ENCODE measurements around the gene ADAMTS2.

GRCh38 chr5:179301376-179301775, 43.9 kb downstream of the ADAMTS2 start:
- TF ChIP-seq SIN3A (IDR thresholded peaks at IDR 0.05; ENCODE audit: low read depth) (no peak), EZH2 (IDR thresholded peaks at IDR 0.05) (no peak)
- TF ChIP-seq, protein P1, sequence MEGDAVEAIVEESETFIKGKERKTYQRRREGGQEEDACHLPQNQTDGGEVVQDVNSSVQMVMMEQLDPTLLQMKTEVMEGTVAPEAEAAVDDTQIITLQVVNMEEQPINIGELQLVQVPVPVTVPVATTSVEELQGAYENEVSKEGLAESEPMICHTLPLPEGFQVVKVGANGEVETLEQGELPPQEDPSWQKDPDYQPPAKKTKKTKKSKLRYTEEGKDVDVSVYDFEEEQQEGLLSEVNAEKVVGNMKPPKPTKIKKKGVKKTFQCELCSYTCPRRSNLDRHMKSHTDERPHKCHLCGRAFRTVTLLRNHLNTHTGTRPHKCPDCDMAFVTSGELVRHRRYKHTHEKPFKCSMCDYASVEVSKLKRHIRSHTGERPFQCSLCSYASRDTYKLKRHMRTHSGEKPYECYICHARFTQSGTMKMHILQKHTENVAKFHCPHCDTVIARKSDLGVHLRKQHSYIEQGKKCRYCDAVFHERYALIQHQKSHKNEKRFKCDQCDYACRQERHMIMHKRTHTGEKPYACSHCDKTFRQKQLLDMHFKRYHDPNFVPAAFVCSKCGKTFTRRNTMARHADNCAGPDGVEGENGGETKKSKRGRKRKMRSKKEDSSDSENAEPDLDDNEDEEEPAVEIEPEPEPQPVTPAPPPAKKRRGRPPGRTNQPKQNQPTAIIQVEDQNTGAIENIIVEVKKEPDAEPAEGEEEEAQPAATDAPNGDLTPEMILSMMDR (IDR thresholded peaks at IDR 0.05 in 2 of 3, conservative IDR thresholded peaks at IDR 0.05 in 1 of 3; ENCODE audit: borderline replicate concordance in 1 of 3, insufficient read depth in 1 of 3, low read depth in 2 of 3, low read length in 2 of 3) = no peak

Data from HCT116 (cell line).